ENCODE measurements around the gene CDYL.

Gene CDYL

GRCh38 chr6:4970739-4971395 is 194.7 kb downstream of the CDYL start:
- Histone ChIP-seq H4K20me1 (ENCODE audit: insufficient read depth, low read length) (no peaks in the 10 kb centered on the region), H3K4me3 (ENCODE audit: low read depth, low read length, poor library complexity, severe bottlenecking) (no peak overlapping the region), H3K4me2 (ENCODE audit: low read length) (no peak overlapping the region), H3K36me3 (ENCODE audit: insufficient read depth, low read length) (no peaks in the 10 kb centered on the region), H3K79me2 (ENCODE audit: insufficient read depth, low read length) (no peaks in the 10 kb centered on the region), H3K9me3 (ENCODE audit: low read length) (no peaks in the 10 kb centered on the region), H3K9me2 (ENCODE audit: low read depth, low read length) (no peaks in the 10 kb centered on the region), H2AFZ (ENCODE audit: low read length) (no peak overlapping the region), H3K27ac (ENCODE audit: low read depth, low read length, poor library complexity, severe bottlenecking) (no peak overlapping the region), H3F3A (ENCODE audit: insufficient read depth, low read length) (no peaks in the 10 kb centered on the region), H3K4me1 (ENCODE audit: insufficient read depth, low read length, severe bottlenecking) (no peaks in the 10 kb centered on the region), H3K9ac (ENCODE audit: low read length) (no peak overlapping the region), H3K27me3 (ENCODE audit: insufficient read depth, low read length) (no peaks in the 10 kb centered on the region)
- TF ChIP-seq EZH2 (IDR thresholded peaks at IDR 0.05; ENCODE audit: borderline replicate concordance, low read length), result no peak
- TF ChIP-seq CTCF (IDR thresholded peaks at IDR 0.05; ENCODE audit: low read length), result no peak

- Histone ChIP-seq H3K9ac (ENCODE audit: low read length) (no peak overlapping the region), H3K27me3 (ENCODE audit: insufficient read depth, low read length) (no peaks in the 10 kb centered on the region), H3K36me3 (ENCODE audit: insufficient read depth, low read length) (no peaks in the 10 kb centered on the region), H3K9me2 (ENCODE audit: low read depth, low read length) (no peaks in the 10 kb centered on the region), H3K4me3 (ENCODE audit: low read depth, low read length, poor library complexity, severe bottlenecking) (no peak overlapping the region), H3K4me2 (ENCODE audit: low read length) (no peak overlapping the region), H3K79me2 (ENCODE audit: insufficient read depth, low read length) (no peaks in the 10 kb centered on the region), H3K27ac (ENCODE audit: low read depth, low read length, poor library complexity, severe bottlenecking) (no peak overlapping the region), H4K20me1 (ENCODE audit: insufficient read depth, low read length) (no peaks in the 10 kb centered on the region), H3K4me1 (ENCODE audit: insufficient read depth, low read length, severe bottlenecking) (no peaks in the 10 kb centered on the region), H3K9me3 (ENCODE audit: low read length) (no peaks in the 10 kb centered on the region), H2AFZ (ENCODE audit: low read length) (no peak overlapping the region), H3F3A (ENCODE audit: insufficient read depth, low read length) (no peaks in the 10 kb centered on the region)
- TF ChIP-seq CTCF (IDR thresholded peaks at IDR 0.05; ENCODE audit: low read length) (no peak), EZH2 (IDR thresholded peaks at IDR 0.05; ENCODE audit: borderline replicate concordance, low read length) (no peak)
Measured at GRCh38 chr6:4971851-4972250, 195.6 kb downstream of the CDYL start.

- Histone ChIP-seq H3K27ac (ENCODE audit: low read depth, low read length, poor library complexity, severe bottlenecking) (no peak overlapping the region), H3K27me3 (ENCODE audit: insufficient read depth, low read length) (no peaks in the 10 kb centered on the region), H3K4me1 (ENCODE audit: insufficient read depth, low read length, severe bottlenecking) (no peaks in the 10 kb centered on the region), H3K4me2 (ENCODE audit: low read length) (no peak overlapping the region), H3K9me2 (ENCODE audit: low read depth, low read length) (no peaks in the 10 kb centered on the region), H3K9ac (ENCODE audit: low read length) (no peak overlapping the region), H3K9me3 (ENCODE audit: low read length) (no peaks in the 10 kb centered on the region), H2AFZ (ENCODE audit: low read length) (no peak overlapping the region), H4K20me1 (ENCODE audit: insufficient read depth, low read length) (no peaks in the 10 kb centered on the region), H3F3A (ENCODE audit: insufficient read depth, low read length) (no peaks in the 10 kb centered on the region), H3K4me3 (ENCODE audit: low read depth, low read length, poor library complexity, severe bottlenecking) (no peak overlapping the region), H3K36me3 (ENCODE audit: insufficient read depth, low read length) (no peaks in the 10 kb centered on the region), H3K79me2 (ENCODE audit: insufficient read depth, low read length) (no peaks in the 10 kb centered on the region)
- TF ChIP-seq CTCF (IDR thresholded peaks at IDR 0.05; ENCODE audit: low read length) (no peak), EZH2 (IDR thresholded peaks at IDR 0.05; ENCODE audit: borderline replicate concordance, low read length) (no peak)
Measured at GRCh38 chr6:4972438-4972837, 196.2 kb downstream of the CDYL start.
